Measurements from ENCODE around the gene LARP4B.

Gene LARP4B

GRCh38 chr10:839550-840205 is 91.8 kb downstream of the LARP4B start:
- no peak overlapping the region for H4K12ac ChIP-seq (ENCODE audit: low read depth, low read length)
- H3K9me3 ChIP-seq (ENCODE audit: insufficient read depth, low read depth, low read length): no peaks in the 10 kb centered on the region
- no peak for DNase-seq
- H3K4ac ChIP-seq (ENCODE audit: low read depth, low read length): no peak overlapping the region
- H2BK12ac ChIP-seq (ENCODE audit: low read length): no peak overlapping the region
- no peak overlapping the region for H2BK5ac ChIP-seq (ENCODE audit: low read depth, low read length, poor library complexity)
- H4K8ac ChIP-seq (ENCODE audit: low read depth, low read length): no peak overlapping the region
- no peak overlapping the region for H3K23ac ChIP-seq (ENCODE audit: low read length)
- H3K18ac ChIP-seq (ENCODE audit: low read length): no peak overlapping the region
- no peak overlapping the region for H4K91ac ChIP-seq (ENCODE audit: low read depth, low read length)
- H3K4me1 ChIP-seq (ENCODE audit: control insufficient read depth in 1 of 2, insufficient read depth in 2 of 2, low read length in 2 of 2): peaks cover 2 to 5% of the 10 kb centered on the region in 2 experiments
- no peaks in the 10 kb centered on the region for H3K27me3 ChIP-seq (ENCODE audit: insufficient read depth, low read length)
- no peak overlapping the region for H3K4me3 ChIP-seq (ENCODE audit: low read depth, low read length)
- no peaks in the 10 kb centered on the region for H3K79me2 ChIP-seq (ENCODE audit: control insufficient read depth, insufficient read depth, low read length, poor library complexity)
- peaks cover 24 to 37% of the 10 kb centered on the region in 2 experiments for H3K36me3 ChIP-seq (ENCODE audit: control insufficient read depth in 1 of 2, insufficient read depth in 2 of 2, low read length in 2 of 2)
- H3K79me1 ChIP-seq (ENCODE audit: low read length): peaks cover 2% of the 10 kb centered on the region
- H3K4me2 ChIP-seq (ENCODE audit: low read length): no peak overlapping the region
- H2AFZ ChIP-seq (ENCODE audit: insufficient read depth, low read length, poor library complexity): no peak overlapping the region
- H2AK5ac ChIP-seq (ENCODE audit: low read length): no peak overlapping the region
- no peak overlapping the region for H3K27ac ChIP-seq (ENCODE audit: low read depth, low read length)
- H3K9ac ChIP-seq (ENCODE audit: low read length): no peak overlapping the region
- no CpG with 5 or more reads among the region's 9 CpGs for WGBS (ENCODE audit: extremely low coverage, insufficient coverage, insufficient read length)
- H2BK120ac ChIP-seq (ENCODE audit: insufficient read depth, low read length, poor library complexity): no peak overlapping the region
- H3K14ac ChIP-seq (ENCODE audit: low read length): no peak overlapping the region

GRCh38 chr10:836782-837181 is 94.7 kb downstream of the LARP4B start:
- Histone ChIP-seq H3K14ac (ENCODE audit: low read length) (no peak overlapping the region), H3K4me3 (ENCODE audit: low read depth, low read length) (no peak overlapping the region), H3K79me1 (ENCODE audit: low read length) (no peaks in the 10 kb centered on the region), H3K4me1 (ENCODE audit: control insufficient read depth in 1 of 2, insufficient read depth in 2 of 2, low read length in 2 of 2) (no peaks in the 10 kb centered on the region), H3K79me2 (ENCODE audit: control insufficient read depth, insufficient read depth, low read length, poor library complexity) (no peaks in the 10 kb centered on the region), H3K36me3 (ENCODE audit: control insufficient read depth in 1 of 2, insufficient read depth in 2 of 2, low read length in 2 of 2) (peaks cover 17 to 20% of the 10 kb centered on the region in 2 experiments), H4K8ac (ENCODE audit: low read depth, low read length) (no peak overlapping the region), H2AFZ (ENCODE audit: insufficient read depth, low read length, poor library complexity) (no peak overlapping the region), H4K91ac (ENCODE audit: low read depth, low read length) (no peak overlapping the region), H2AK5ac (ENCODE audit: low read length) (no peak overlapping the region), H3K4me2 (ENCODE audit: low read length) (no peak overlapping the region), H3K27me3 (ENCODE audit: insufficient read depth, low read length) (no peaks in the 10 kb centered on the region), H3K18ac (ENCODE audit: low read length) (no peak overlapping the region), H3K4ac (ENCODE audit: low read depth, low read length) (no peak overlapping the region), H3K9me3 (ENCODE audit: insufficient read depth, low read depth, low read length) (no peaks in the 10 kb centered on the region), H2BK120ac (ENCODE audit: insufficient read depth, low read length, poor library complexity) (no peak overlapping the region), H3K9ac (ENCODE audit: low read length) (no peak overlapping the region), H2BK12ac (ENCODE audit: low read length) (no peak overlapping the region), H2BK5ac (ENCODE audit: low read depth, low read length, poor library complexity) (no peak overlapping the region), H3K27ac (ENCODE audit: low read depth, low read length) (no peak overlapping the region), H4K12ac (ENCODE audit: low read depth, low read length) (no peak overlapping the region), H3K23ac (ENCODE audit: low read length) (no peak overlapping the region)
- no CpG with 5 or more reads among the region's 7 CpGs for WGBS (ENCODE audit: extremely low coverage, insufficient coverage, insufficient read length)
- no peak for DNase-seq

- H3K79me2 ChIP-seq (ENCODE audit: control insufficient read depth, insufficient read depth, low read length, poor library complexity): no peaks in the 10 kb centered on the region
- H2BK5ac ChIP-seq (ENCODE audit: low read depth, low read length, poor library complexity): no peak overlapping the region
- no peak overlapping the region for H3K23ac ChIP-seq (ENCODE audit: low read length)
- no peak overlapping the region for H3K4me2 ChIP-seq (ENCODE audit: low read length)
- no peak overlapping the region for H2AK5ac ChIP-seq (ENCODE audit: low read length)
- H3K9me3 ChIP-seq (ENCODE audit: insufficient read depth, low read depth, low read length): no peaks in the 10 kb centered on the region
- H3K14ac ChIP-seq (ENCODE audit: low read length): no peak overlapping the region
- H3K18ac ChIP-seq (ENCODE audit: low read length): no peak overlapping the region
- H3K4me3 ChIP-seq (ENCODE audit: low read depth, low read length): no peak overlapping the region
- no CpG with 5 or more reads among the region's 5 CpGs for WGBS (ENCODE audit: extremely low coverage, insufficient coverage, insufficient read length)
- H3K9ac ChIP-seq (ENCODE audit: low read length): no peak overlapping the region
- no peak overlapping the region for H3K27ac ChIP-seq (ENCODE audit: low read depth, low read length)
- H4K12ac ChIP-seq (ENCODE audit: low read depth, low read length): no peak overlapping the region
- H3K36me3 ChIP-seq (ENCODE audit: control insufficient read depth in 1 of 2, insufficient read depth in 2 of 2, low read length in 2 of 2): peaks cover 8 to 10% of the 10 kb centered on the region in 2 experiments
- H2AFZ ChIP-seq (ENCODE audit: insufficient read depth, low read length, poor library complexity): no peak overlapping the region
- no peak for DNase-seq
- no peak overlapping the region for H4K91ac ChIP-seq (ENCODE audit: low read depth, low read length)
- H3K79me1 ChIP-seq (ENCODE audit: low read length): no peaks in the 10 kb centered on the region
- H2BK120ac ChIP-seq (ENCODE audit: insufficient read depth, low read length, poor library complexity): no peak overlapping the region
- H3K4me1 ChIP-seq (ENCODE audit: control insufficient read depth in 1 of 2, insufficient read depth in 2 of 2, low read length in 2 of 2): no peaks in the 10 kb centered on the region
- no peak overlapping the region for H4K8ac ChIP-seq (ENCODE audit: low read depth, low read length)
- no peaks in the 10 kb centered on the region for H3K27me3 ChIP-seq (ENCODE audit: insufficient read depth, low read length)
- H2BK12ac ChIP-seq (ENCODE audit: low read length): no peak overlapping the region
- no peak overlapping the region for H3K4ac ChIP-seq (ENCODE audit: low read depth, low read length)
These were observed 97.0 kb downstream of the LARP4B start for GRCh38 chr10:834493-834892.

GRCh38 chr10:829241-829640 is 102.3 kb downstream of the LARP4B start:
- WGBS (ENCODE audit: extremely low coverage, insufficient coverage, insufficient read length): no CpG with 5 or more reads among the region's 10 CpGs
- Histone ChIP-seq H3K79me2 (ENCODE audit: control insufficient read depth, insufficient read depth, low read length, poor library complexity) (no peaks in the 10 kb centered on the region), H3K9ac (ENCODE audit: low read length) (no peak overlapping the region), H4K91ac (ENCODE audit: low read depth, low read length) (no peak overlapping the region), H3K79me1 (ENCODE audit: low read length) (no peaks in the 10 kb centered on the region), H3K18ac (ENCODE audit: low read length) (no peak overlapping the region), H2BK120ac (ENCODE audit: insufficient read depth, low read length, poor library complexity) (no peak overlapping the region), H3K9me3 (ENCODE audit: insufficient read depth, low read depth, low read length) (no peaks in the 10 kb centered on the region), H4K8ac (ENCODE audit: low read depth, low read length) (no peak overlapping the region), H2BK12ac (ENCODE audit: low read length) (no peak overlapping the region), H3K27ac (ENCODE audit: low read depth, low read length) (no peak overlapping the region), H3K4me3 (ENCODE audit: low read depth, low read length) (no peak overlapping the region), H3K4ac (ENCODE audit: low read depth, low read length) (no peak overlapping the region), H2AK5ac (ENCODE audit: low read length) (no peak overlapping the region), H3K23ac (ENCODE audit: low read length) (no peak overlapping the region), H3K14ac (ENCODE audit: low read length) (no peak overlapping the region), H3K36me3 (ENCODE audit: control insufficient read depth in 1 of 2, insufficient read depth in 2 of 2, low read length in 2 of 2) (peaks cover 31 to 38% of the 10 kb centered on the region in 2 experiments), H3K27me3 (ENCODE audit: insufficient read depth, low read length) (no peaks in the 10 kb centered on the region), H4K12ac (ENCODE audit: low read depth, low read length) (no peak overlapping the region), H2AFZ (ENCODE audit: insufficient read depth, low read length, poor library complexity) (no peak overlapping the region), H3K4me1 (ENCODE audit: control insufficient read depth in 1 of 2, insufficient read depth in 2 of 2, low read length in 2 of 2) (no peaks in the 10 kb centered on the region), H2BK5ac (ENCODE audit: low read depth, low read length, poor library complexity) (no peak overlapping the region), H3K4me2 (ENCODE audit: low read length) (no peak overlapping the region)
- DNase-seq: no peak
